Stomach (tissue), 9 donors: ENCODE measurements around the gene PLAGL2. TPM values are rescaled to one million over a fixed set of nuclear protein-coding genes. Genes with fewer than 3 reads are reported as not detected.

Experiments
- DNase-seq, 2 donors: peaks; one replicate each; pipeline versions ENCODE4 v3.0.0 to v3.0.0-alpha.2; 2013 to 2019
- H3K27ac ChIP-seq, 5 donors: fragments of 200-600 bp in 4 of 5; sonication (generic) in 4 of 5; one replicate each; pipeline ENCODE4 v1.5.1; 2013 to 2019; ENCODE audit warnings: mild to moderate bottlenecking in 1 of 5, moderate library complexity in 1 of 5
- H3K27me3 ChIP-seq, 3 donors: fragments of 200-600 bp; sonication (generic); one replicate each; pipeline ENCODE4 v1.5.1; 2017 to 2019; ENCODE audit warnings: mixed run types in 1 of 3
- H3K36me3 ChIP-seq, 4 donors: fragments of 200-600 bp; sonication (generic); 1 replicate in 3 of 4; 2 replicates in 1 of 4; pipeline ENCODE4 v1.5.1; 2016 to 2019
- H3K4me1 ChIP-seq, 4 donors: fragments of 200-600 bp; sonication (generic); one replicate each; pipeline ENCODE4 v1.5.1; 2016 to 2019
- H3K4me3 ChIP-seq, 4 donors: fragments of 200-600 bp; sonication (generic) in 3 of 4; one replicate each; pipeline ENCODE4 v1.5.1; 2016 to 2019; ENCODE audit warnings: mild to moderate bottlenecking in 1 of 4
- H3K9me3 ChIP-seq, 4 donors: fragments of 200-600 bp; sonication (generic); one replicate each; pipeline ENCODE4 v1.5.1; 2016 to 2019
- CTCF ChIP-seq, 7 experiments: fragments of 450-650 bp in 4 of 7; fragments of 200-600 bp in 3 of 7; sonication (generic) in 3 of 7; IDR thresholded peaks; one replicate each; pipeline ENCODE4 v1.5.1; 2016 to 2019; ENCODE audit warnings: antibody characterized with exemption in 7 of 7, control low read depth in 2 of 7, mild to moderate bottlenecking in 1 of 7
- EP300 ChIP-seq: sonication (generic); formaldehyde crosslinking; IDR thresholded peaks from one replicate; pipeline ENCODE4 v1.6.1; 2017; ENCODE audit warnings: antibody characterized with exemption
- POLR2A ChIP-seq, 4 donors: fragments of 450-650 bp; IDR thresholded peaks; one replicate each; pipeline ENCODE4 v1.6.1; 2016; ENCODE audit warnings: antibody characterized with exemption in 4 of 4, control low read depth in 2 of 4, mild to moderate bottlenecking in 1 of 4, moderate library complexity in 1 of 4
- POLR2AphosphoS5 ChIP-seq, 3 donors: sonication (generic); formaldehyde crosslinking; IDR thresholded peaks; one replicate each; pipeline ENCODE4 v1.6.1; 2016; ENCODE audit warnings: antibody characterized with exemption in 3 of 3
- WGBS, 5 donors: extraction: QIAGEN DNeasy Blood & Tissue Kit in 3 of 5; methylation state at CpG; one replicate each; pipeline versions ENCODE4 v1.1.5 to v1.1.7; 2013 to 2018; 5-methylcytosine and 5-hydroxymethylcytosine counted together
- intact Hi-C: fragments of 100-400 bp; cut with DNase I; formaldehyde crosslinking; loops from one replicate; pipeline ENCODE4 v1.15.1; 2023; ENCODE audit warnings: low total_unique reads
- polyA plus RNA-seq, 3 donors: library from polyadenylated mRNA; stranded (reverse); fragments of 200-250 nt; gene quantifications; one replicate each; pipeline ENCODE4 v1.2.3, GENCODE V29; 2013
- total RNA-seq, 5 donors: library from RNA; depleted of rRNA; stranded (reverse); fragments of >200 nt; gene quantifications; one replicate each; pipeline versions ENCODE4 v1.1.0 to v1.2.3, GENCODE V29; 2014 to 2016
- donor health status: healthy with polysubstance abuse.
- donor health status: Bipolar disorder and iron deficiency.
- donor health status: healthy.

PLAGL2 gene
- total and polyA plus RNA-seq, 8 donors = 1.8 to 20.0 (median 4.4) TPM

DNA sequence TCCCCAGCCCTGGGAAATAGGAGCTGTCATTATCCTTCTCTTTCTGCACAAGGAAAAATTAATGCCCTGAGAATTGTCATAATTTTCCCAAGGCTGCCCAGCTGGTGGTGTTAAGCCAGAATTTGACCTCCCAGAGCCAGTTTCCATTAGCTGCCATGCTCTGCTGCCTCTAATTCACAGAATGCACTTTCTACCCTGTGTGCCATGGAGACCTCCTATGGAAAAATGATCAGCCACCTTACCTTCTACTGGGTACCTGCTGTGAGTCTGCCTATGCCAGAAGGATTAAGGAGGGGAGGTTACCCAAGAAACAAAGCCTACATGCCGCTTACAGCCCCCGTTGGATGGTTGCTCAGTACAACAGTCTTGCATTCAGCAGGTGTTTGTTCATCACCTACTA is 29.3 kb upstream of the PLAGL2 start:
- WGBS, 5 donors = 92 to 100% (median 97%) methylated on average over 2 of the region's 2 CpGs
- H3K36me3 ChIP-seq = peaks cover 15 to 55% (median 50%) of the 10 kb centered on the region in 4 donors
- no peak overlapping the region for H3K4me3 ChIP-seq
- DNase-seq = no peak
- H3K9me3 ChIP-seq = no peaks in the 10 kb centered on the region
- no peak for TF ChIP-seq POLR2AphosphoS5 (IDR thresholded peaks at IDR 0.05)
- no peak for TF ChIP-seq CTCF (IDR thresholded peaks at IDR 0.05)
- no peak for TF ChIP-seq POLR2A (IDR thresholded peaks at IDR 0.05)
- TF ChIP-seq EP300 = no peak
- H3K27me3 ChIP-seq = no peaks in the 10 kb centered on the region
- H3K27ac ChIP-seq = no peak overlapping the region
- intact Hi-C loops = no loop called here
- H3K4me1 ChIP-seq = peaks cover 0 to 24% (median 9%) of the 10 kb centered on the region in 4 donors

GRCh38 chr20:32236048-32236533 is 28.5 kb upstream of the PLAGL2 start:
- Histone ChIP-seq H3K4me3 (no peak overlapping the region), H3K27ac (no peak overlapping the region), H3K36me3 (peaks cover 15 to 62% (median 57%) of the 10 kb centered on the region in 4 donors), H3K9me3 (no peaks in the 10 kb centered on the region), H3K4me1 (peaks cover 0 to 24% (median 9%) of the 10 kb centered on the region in 4 donors), H3K27me3 (no peaks in the 10 kb centered on the region)
- DNase-seq = no peak
- TF ChIP-seq POLR2AphosphoS5 (IDR thresholded peaks at IDR 0.05) (no peak), POLR2A (IDR thresholded peaks at IDR 0.05) (no peak), CTCF (IDR thresholded peaks at IDR 0.05) (no peak), EP300 (no peak)
- intact Hi-C loops = no loop called here
- 81 to 95% (median 89%) methylated on average over 3 of the region's 3 CpGs for WGBS, 5 donors

GRCh38 chr20:32235331-32236047 is 27.9 kb upstream of the PLAGL2 start:
- H3K27ac ChIP-seq = no peak overlapping the region
- 49 to 84% (median 63%) methylated on average over 6 of the region's 6 CpGs for WGBS, 5 donors
- intact Hi-C loops = no loop called here
- peaks cover 0 to 24% (median 9%) of the 10 kb centered on the region in 4 donors for H3K4me1 ChIP-seq
- no peak for DNase-seq
- TF ChIP-seq EP300 (no peak), CTCF (IDR thresholded peaks at IDR 0.05) (no peak), POLR2AphosphoS5 (IDR thresholded peaks at IDR 0.05) (no peak), POLR2A (IDR thresholded peaks at IDR 0.05) (no peak)
- H3K9me3 ChIP-seq = no peaks in the 10 kb centered on the region
- H3K27me3 ChIP-seq = no peaks in the 10 kb centered on the region
- no peak overlapping the region for H3K4me3 ChIP-seq
- H3K36me3 ChIP-seq = peaks cover 15 to 68% (median 63%) of the 10 kb centered on the region in 4 donors

- peaks cover under 1 to 30% (median 11%) of the 10 kb centered on the region in 4 donors for H3K4me1 ChIP-seq
- no peak for TF ChIP-seq POLR2AphosphoS5 (IDR thresholded peaks at IDR 0.05)
- no peak for TF ChIP-seq POLR2A (IDR thresholded peaks at IDR 0.05)
- no peak for TF ChIP-seq EP300
- TF ChIP-seq CTCF (IDR thresholded peaks at IDR 0.05) = no peak
- no peak overlapping the region for H3K4me3 ChIP-seq
- peaks cover 15 to 79% (median 72%) of the 10 kb centered on the region in 4 donors for H3K36me3 ChIP-seq
- no peaks in the 10 kb centered on the region for H3K9me3 ChIP-seq
- no peak for DNase-seq
- 91 to 96% (median 95%) methylated on average over 13 of the region's 13 CpGs for WGBS, 5 donors
- no peaks in the 10 kb centered on the region for H3K27me3 ChIP-seq
- intact Hi-C loops = no loop called here
- no peak overlapping the region for H3K27ac ChIP-seq
Measured at GRCh38 chr20:32234135-32234808, 26.7 kb upstream of the PLAGL2 start.
